Cardiac fibroblast (primary cell): Measurements from ENCODE around the gene TMEM260.

Experiments
- DNase-seq, 2 donors: peaks; one replicate each; pipeline versions ENCODE4 v3.0.0 to v3.0.0-alpha.2; 2010; ENCODE audit warnings: low read depth in 2 of 2
- H3K4me3 ChIP-seq, 2 donors: replicated peaks in 1 of 2; 1 replicate in 1 of 2; 2 replicates in 1 of 2; pipeline ENCODE4 v1.5.1; 2011; ENCODE audit warnings: low read depth in 2 of 2, low read length in 2 of 2, mild to moderate bottlenecking in 2 of 2, moderate library complexity in 1 of 2
- CTCF ChIP-seq: IDR thresholded peaks from one replicate; pipeline ENCODE4 v1.5.1; 2011; ENCODE audit warnings: low read depth, mild to moderate bottlenecking, low read length, inconsistent platforms

The TMEM260 gene

GRCh38 chr14:56630707-56631106 lies 51.1 kb downstream of the TMEM260 start:
- peak; percentile 6 to 35 for DNase-seq
- TF ChIP-seq CTCF, result no peak
- H3K4me3 ChIP-seq, result no peak overlapping the region

- no peak for DNase-seq
- H3K4me3 ChIP-seq, result no peak overlapping the region
- no peak for TF ChIP-seq CTCF
Measured at GRCh38 chr14:56632195-56632594, 52.6 kb downstream of the TMEM260 start.

GRCh38 chr14:56633544-56633943 lies 53.9 kb downstream of the TMEM260 start:
- H3K4me3 ChIP-seq, result no peak overlapping the region
- TF ChIP-seq CTCF, result no peak
- DNase-seq, result peak in 1 of 2 donors; percentile 2

- TF ChIP-seq CTCF, result no peak
- no peak for DNase-seq
- H3K4me3 ChIP-seq, result no peak overlapping the region
Measured at GRCh38 chr14:56635041-56635440, 55.4 kb downstream of the TMEM260 start.

- no peak for TF ChIP-seq CTCF
- no peak for DNase-seq
- H3K4me3 ChIP-seq, result no peak overlapping the region
Measured at GRCh38 chr14:56647493-56647892, 67.9 kb downstream of the TMEM260 start.

GRCh38 chr14:56648508-56649301 lies 69.1 kb downstream of the TMEM260 start:
- no peak for TF ChIP-seq CTCF
- DNase-seq, result no peak

GRCh38 chr14:56649382-56649781 lies 69.8 kb downstream of the TMEM260 start:
- no peak for TF ChIP-seq CTCF
- no peak for DNase-seq
- no peak overlapping the region for H3K4me3 ChIP-seq

More at GRCh38 chr14:56648508-56649301, 69.1 kb downstream of the TMEM260 start:
- H3K4me3 ChIP-seq, result no peak overlapping the region
